Hematopoietic multipotent progenitor cell (in vitro differentiated cells): ENCODE measurements around the gene TRAPPC1. TPM values are rescaled to one million over a fixed set of nuclear protein-coding genes. Genes with fewer than 3 reads are reported as not detected.

ENCODE experiments used
- DNase-seq, 3 donors: peaks; one replicate each; pipeline ENCODE4 v3.0.0-alpha.2; 2011 to 2015; ENCODE audit warnings: low read depth in 2 of 3, low spot score in 2 of 3
- total RNA-seq: library from RNA; depleted of rRNA; stranded (reverse); fragments of >200 nt; gene quantifications from one replicate; pipeline ENCODE4 v1.2.3, GENCODE V29; 2012

Gene TRAPPC1
- total RNA-seq, 1 donor, result 66.5 TPM

DNA sequence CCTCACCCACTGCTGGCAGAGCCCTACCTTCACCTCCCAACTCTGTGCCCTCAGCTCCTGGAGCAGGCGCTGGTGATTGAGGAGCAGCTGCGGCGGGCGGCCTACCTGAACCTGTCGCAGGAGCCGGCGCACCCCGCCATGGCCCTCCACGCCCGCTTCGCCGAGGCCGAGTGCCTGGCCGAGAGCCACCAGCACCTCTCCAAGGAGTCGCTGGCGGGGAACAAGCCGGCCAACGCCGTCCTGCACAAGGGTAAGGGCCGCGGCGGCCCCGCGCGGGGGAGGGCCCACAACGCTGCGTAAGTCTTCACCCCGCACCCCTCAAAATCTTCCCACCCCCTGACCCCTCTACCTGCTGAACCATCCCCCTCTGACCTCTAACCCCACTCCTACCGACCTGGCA lies 22.7 kb downstream of the TRAPPC1 start:
- no peak for DNase-seq

DNA sequence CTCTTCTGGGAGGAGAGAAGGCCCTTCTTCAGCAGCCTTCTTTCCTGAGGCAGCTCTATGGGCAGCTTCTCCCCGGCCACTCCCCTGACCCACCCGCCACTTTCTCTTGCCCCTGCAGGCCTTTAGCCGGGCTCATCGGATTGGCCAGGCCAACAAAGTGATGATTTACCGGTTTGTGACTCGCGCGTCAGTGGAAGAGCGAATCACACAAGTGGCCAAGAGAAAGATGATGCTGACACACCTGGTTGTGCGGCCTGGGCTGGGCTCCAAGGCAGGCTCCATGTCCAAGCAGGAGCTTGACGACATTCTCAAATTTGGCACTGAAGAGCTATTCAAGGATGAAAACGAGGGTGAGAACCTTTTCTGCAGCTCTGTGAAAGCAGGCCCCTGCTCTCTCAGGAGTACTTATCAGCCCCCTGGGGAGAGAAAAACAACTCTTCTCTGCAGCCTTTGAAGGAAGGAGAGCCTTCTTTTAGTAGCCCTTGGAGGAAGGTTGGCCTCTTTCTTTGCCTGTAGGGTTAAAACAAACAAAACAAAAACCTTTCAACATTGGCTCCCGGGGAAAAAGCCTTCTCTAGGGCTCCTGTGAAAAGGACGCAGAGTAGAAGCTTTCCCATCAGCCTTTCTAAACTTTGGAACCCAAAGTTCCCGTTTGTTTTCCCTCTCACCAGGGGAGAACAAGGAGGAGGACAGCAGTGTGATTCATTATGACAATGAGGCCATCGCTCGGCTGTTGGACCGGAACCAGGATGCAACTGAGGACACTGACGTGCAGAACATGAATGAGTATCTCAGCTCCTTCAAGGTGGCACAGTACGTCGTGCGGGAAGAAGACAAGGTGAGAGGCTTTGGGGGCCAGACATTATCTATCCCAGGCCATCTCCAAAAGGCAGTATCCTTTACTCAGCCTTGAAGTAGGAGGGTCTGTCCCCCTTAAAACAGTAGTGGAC lies 28.3 kb downstream of the TRAPPC1 start:
- no peak for DNase-seq

GRCh38 chr17:7897773-7898172 lies 34.0 kb downstream of the TRAPPC1 start:
- DNase-seq, result peak in 2 of 3 donors; percentile 69 to 86

DNA sequence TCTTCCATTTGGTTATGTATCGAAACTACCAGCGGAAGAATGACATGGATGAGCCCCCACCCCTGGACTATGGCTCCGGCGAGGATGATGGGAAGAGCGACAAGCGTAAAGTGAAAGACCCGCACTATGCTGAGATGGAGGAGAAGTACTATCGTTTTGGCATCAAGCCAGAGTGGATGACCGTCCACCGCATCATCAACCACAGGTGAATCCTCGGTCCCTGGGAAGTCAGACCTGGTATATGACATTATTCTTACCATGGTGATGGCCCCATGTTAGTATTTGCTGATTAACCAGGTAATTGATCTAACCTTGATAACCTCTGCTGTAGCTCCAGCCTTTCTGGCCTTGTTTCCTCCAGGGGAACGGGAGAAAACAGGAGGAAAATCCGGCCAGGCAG lies 34.7 kb downstream of the TRAPPC1 start:
- no peak for DNase-seq

DNA sequence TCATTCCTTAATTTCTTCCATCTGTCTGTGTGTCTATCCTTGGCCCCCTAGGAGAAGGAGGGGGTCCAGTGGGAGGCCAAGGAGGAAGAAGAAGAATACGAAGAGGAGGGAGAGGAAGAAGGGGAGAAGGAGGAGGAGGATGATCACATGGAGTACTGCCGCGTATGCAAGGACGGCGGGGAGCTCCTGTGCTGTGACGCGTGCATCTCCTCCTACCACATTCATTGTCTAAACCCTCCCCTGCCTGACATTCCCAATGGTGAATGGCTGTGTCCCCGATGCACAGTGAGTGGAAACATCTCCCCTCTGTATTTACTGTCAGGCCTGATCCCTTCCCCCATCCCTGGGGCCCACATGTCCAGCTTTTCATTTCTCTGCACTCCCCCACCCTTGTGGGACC lies 36.9 kb downstream of the TRAPPC1 start:
- no peak for DNase-seq

GRCh38 chr17:7894226-7894625 lies 37.5 kb downstream of the TRAPPC1 start:
- DNase-seq, result no peak

GRCh38 chr17:7893187-7893880 lies 38.4 kb downstream of the TRAPPC1 start:
- no peak for DNase-seq

- peak in 2 of 3 donors; percentile 89 to 94 for DNase-seq
Measured at GRCh38 chr17:7889166-7889955, 42.4 kb downstream of the TRAPPC1 start.

- peak in 1 of 3 donors; percentile 11 for DNase-seq
Measured at GRCh38 chr17:7888184-7888920, 43.4 kb downstream of the TRAPPC1 start, which contains the start of gene CHD3. Gene CHD3, plus strand, starts transcription at chr17:7888789. Its CDS starts 212 bp downstream, at chr17:7889001.

DNA sequence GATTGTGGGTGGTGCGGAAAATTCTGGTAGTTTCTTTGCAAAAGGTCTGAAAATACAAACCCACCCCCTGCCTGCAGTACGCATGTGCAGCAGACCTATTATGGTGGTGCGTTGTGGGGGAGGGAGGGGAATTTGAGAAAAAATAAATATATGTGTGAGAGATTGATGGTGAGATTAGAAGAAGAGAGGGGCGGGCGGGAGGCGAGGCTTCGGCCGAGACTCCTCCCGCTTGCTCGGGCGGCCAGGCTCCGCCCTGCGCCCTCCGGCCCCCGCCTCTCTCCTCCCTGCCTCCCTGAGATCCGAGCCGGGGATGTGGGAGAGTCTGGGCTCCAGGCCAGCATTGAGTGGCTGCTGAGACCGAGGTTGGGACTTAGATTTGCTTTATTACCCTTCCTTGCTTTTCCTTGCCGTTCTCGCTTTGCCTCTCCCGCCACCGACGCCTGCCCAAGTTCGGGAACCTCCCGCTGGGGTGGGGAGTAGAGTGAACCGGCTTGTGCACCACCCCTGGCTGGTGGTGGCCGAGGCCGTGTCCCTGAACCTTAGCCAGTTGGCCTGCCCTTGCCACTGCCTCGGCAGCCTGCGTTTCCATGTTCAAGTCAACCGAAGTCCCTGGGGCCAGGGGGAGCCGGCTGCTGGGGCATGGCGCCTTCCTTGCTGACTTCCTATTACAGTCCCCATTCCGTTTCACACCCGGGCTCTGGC lies 44.1 kb downstream of the TRAPPC1 start:
- peak; percentile 74 to 96 (median 92) for DNase-seq

DNA sequence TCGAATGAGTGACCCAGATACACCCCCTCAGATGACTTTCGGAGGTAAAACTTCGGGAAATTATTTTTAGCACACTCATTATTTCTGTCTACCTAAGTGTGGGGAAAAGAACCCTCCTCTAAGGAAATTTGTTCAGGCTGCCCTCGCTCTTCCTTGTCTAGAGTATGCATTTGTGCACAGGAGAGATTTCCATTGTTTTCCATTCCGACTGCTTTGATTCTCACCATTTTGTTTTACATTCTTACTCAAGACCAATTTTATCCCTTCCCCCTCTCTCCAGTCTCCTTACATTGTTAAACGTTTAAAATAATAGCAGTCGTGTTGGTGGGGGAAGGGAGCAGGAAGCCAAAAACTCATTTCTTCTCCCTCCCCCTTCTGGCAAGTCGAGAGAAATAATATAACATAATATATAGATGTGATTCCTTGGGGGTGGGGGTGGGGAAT lies 44.7 kb downstream of the TRAPPC1 start:
- no peak for DNase-seq

- DNase-seq, result peak in 1 of 3 donors; percentile 33
Measured at GRCh38 chr17:7886227-7887037, 45.3 kb downstream of the TRAPPC1 start.

GRCh38 chr17:7885367-7886226 lies 46.1 kb downstream of the TRAPPC1 start:
- DNase-seq, result peak in 2 of 3 donors; percentile 44 to 47

- DNase-seq, result peak in 1 of 3 donors; percentile 15
Measured at GRCh38 chr17:7884581-7885366, 47.0 kb downstream of the TRAPPC1 start.

GRCh38 chr17:7883781-7884386 lies 47.9 kb downstream of the TRAPPC1 start:
- peak in 2 of 3 donors; percentile 68 to 72 for DNase-seq

DNA sequence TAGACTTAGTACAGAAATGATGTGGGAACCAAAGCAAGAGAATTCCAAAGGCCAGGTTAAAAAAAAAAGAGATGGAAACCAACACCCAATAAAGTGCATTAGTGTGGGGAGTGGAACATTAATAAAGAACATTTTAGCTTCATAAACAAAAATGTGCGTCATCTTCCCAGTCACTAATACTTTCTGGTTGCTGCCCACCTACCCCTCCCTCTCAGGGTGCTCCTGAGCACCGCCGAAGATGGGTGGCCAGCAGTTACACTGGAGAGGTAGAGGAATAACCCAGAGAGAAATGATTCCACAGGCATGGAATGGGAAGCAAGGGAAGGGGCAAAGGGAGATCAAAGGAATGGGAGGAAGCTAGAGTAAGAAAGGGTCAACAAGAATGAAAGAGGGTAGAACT lies 49.1 kb downstream of the TRAPPC1 start:
- DNase-seq, result no peak
